CD14-positive monocyte (primary cell): ENCODE results near the gene ECEL1. TPM values are rescaled to one million over a fixed set of nuclear protein-coding genes. Genes with fewer than 3 reads are reported as not detected.

Experiments
- DNase-seq, 3 donors: peaks; one replicate each; pipeline ENCODE4 v3.0.0-alpha.2; 2011 to 2022
- H2AFZ ChIP-seq: 2 replicates; pipeline ENCODE4 v1.6.0; 2012; ENCODE audit warnings: mild to moderate bottlenecking, low read depth, low read length, inconsistent platforms; ENCODE audit not compliant: insufficient read depth, poor library complexity, severe bottlenecking
- H3K27ac ChIP-seq, 2 donors: 1 replicate in 1 of 2; 2 replicates in 1 of 2; pipeline ENCODE4 v1.5.1; 2012 to 2013; ENCODE audit warnings: low read length in 2 of 2, control low read depth in 1 of 2, inconsistent platforms in 1 of 2, low read depth in 1 of 2, mild to moderate bottlenecking in 1 of 2
- H3K27me3 ChIP-seq, 2 donors: one replicate each; pipeline versions ENCODE4 v1.6.0 to v1.6.1; 2011 to 2013; ENCODE audit warnings: low read length in 2 of 2; ENCODE audit not compliant: control insufficient read depth in 2 of 2, insufficient read depth in 2 of 2
- H3K36me3 ChIP-seq, 2 donors: replicated peaks in 1 of 2; 1 replicate in 1 of 2; 2 replicates in 1 of 2; pipeline versions ENCODE4 v1.5.1 to v1.6.1; 2012 to 2013; ENCODE audit warnings: low read length in 2 of 2, control low read depth in 1 of 2, inconsistent platforms in 1 of 2, mild to moderate bottlenecking in 1 of 2; ENCODE audit not compliant: insufficient read depth in 2 of 2, control insufficient read depth in 1 of 2
- H3K4me1 ChIP-seq, 2 donors: 1 replicate in 1 of 2; 2 replicates in 1 of 2; pipeline versions ENCODE4 v1.5.1 to v1.6.1; 2012 to 2013; ENCODE audit warnings: low read length in 2 of 2, control low read depth in 1 of 2, inconsistent platforms in 1 of 2, mild to moderate bottlenecking in 1 of 2, moderate library complexity in 1 of 2; ENCODE audit not compliant: insufficient read depth in 2 of 2, control insufficient read depth in 1 of 2
- H3K4me2 ChIP-seq: replicated peaks from 2 replicates; pipeline ENCODE3; 2012; ENCODE audit warnings: low read length, moderate library complexity, mild to moderate bottlenecking; ENCODE audit not compliant: poor library complexity, severe bottlenecking; ENCODE audit errors: extremely low read depth
- H3K4me3 ChIP-seq, 3 experiments: fragments of 200-600 bp in 1 of 3; sonication (generic) in 1 of 3; replicated peaks in 1 of 3; 1 replicate in 2 of 3; 2 replicates in 1 of 3; pipeline ENCODE4 v1.5.1; 2011 to 2013; ENCODE audit warnings: low read length in 3 of 3, mild to moderate bottlenecking in 3 of 3, control low read depth in 2 of 3, low read depth in 2 of 3, inconsistent platforms in 1 of 3, moderate library complexity in 1 of 3
- H3K79me2 ChIP-seq: 2 replicates; pipeline ENCODE4 v1.6.0; 2012; ENCODE audit warnings: mild to moderate bottlenecking, control low read depth, inconsistent platforms, low read length, moderate library complexity; ENCODE audit not compliant: insufficient read depth
- H3K9ac ChIP-seq: 2 replicates; pipeline ENCODE4 v1.6.0; 2017; ENCODE audit warnings: low read length, mild to moderate bottlenecking; ENCODE audit not compliant: insufficient read depth, poor library complexity, severe bottlenecking
- H3K9me3 ChIP-seq, 2 donors: replicated peaks in 1 of 2; 1 replicate in 1 of 2; 2 replicates in 1 of 2; pipeline versions ENCODE4 v1.5.1 to v1.6.1; 2012 to 2013; ENCODE audit warnings: low read length in 2 of 2, control low read depth in 1 of 2; ENCODE audit not compliant: control insufficient read depth in 1 of 2, insufficient read depth in 1 of 2
- H4K20me1 ChIP-seq: 2 replicates; pipeline ENCODE4 v1.6.0; 2012; ENCODE audit warnings: mild to moderate bottlenecking, low read length, control low read depth, moderate library complexity; ENCODE audit not compliant: insufficient read depth
- H3K27ac Mint-ChIP-seq, 7 donors: one replicate each; pipeline ENCODE4 v1.8.0; 2020; ENCODE audit warnings: mild to moderate bottlenecking in 7 of 7, mixed read lengths in 7 of 7, moderate library complexity in 6 of 7, inconsistent platforms in 2 of 7
- H3K27me3 Mint-ChIP-seq, 3 donors: one replicate each; pipeline ENCODE4 v1.8.0; 2021 to 2022; ENCODE audit warnings: low read depth in 3 of 3, mild to moderate bottlenecking in 3 of 3, mixed read lengths in 3 of 3, moderate library complexity in 3 of 3, inconsistent platforms in 1 of 3
- H3K36me3 Mint-ChIP-seq, 2 donors: one replicate each; pipeline ENCODE4 v1.8.0; 2020; ENCODE audit warnings: mixed read lengths in 2 of 2, inconsistent platforms in 1 of 2, mild to moderate bottlenecking in 1 of 2
- H3K4me1 Mint-ChIP-seq: one replicate; pipeline ENCODE4 v1.8.0; 2020; ENCODE audit warnings: mild to moderate bottlenecking, mixed read lengths
- H3K4me3 Mint-ChIP-seq, 2 donors: one replicate each; pipeline ENCODE4 v1.8.0; 2020; ENCODE audit warnings: mild to moderate bottlenecking in 2 of 2, mixed read lengths in 2 of 2, moderate library complexity in 1 of 2
- H3K9me3 Mint-ChIP-seq, 7 donors: one replicate each; pipeline ENCODE4 v1.8.0; 2020 to 2022; ENCODE audit warnings: mixed read lengths in 7 of 7, mild to moderate bottlenecking in 6 of 7, moderate library complexity in 6 of 7, inconsistent platforms in 2 of 7
- CTCF ChIP-seq: fragments of 200-600 bp; IDR thresholded peaks from one replicate; pipeline ENCODE4 v1.8.0; 2022; ENCODE audit warnings: antibody characterized with exemption, mild to moderate bottlenecking
- WGBS: methylation state at CpG from one replicate; pipeline ENCODE4 v1.1.5; 2013; ENCODE audit warnings: missing lambda C conversion rate; ENCODE audit not compliant: insufficient coverage; 5-methylcytosine and 5-hydroxymethylcytosine counted together
- intact Hi-C, 2 donors: fragments of 100-400 bp; cut with micrococcal nuclease; formaldehyde crosslinking; loops; one replicate each; pipeline versions ENCODE4 v1.15.0 to v1.15.1; 2023
- polyA plus RNA-seq, 3 donors: library from polyadenylated mRNA; depleted of rRNA in 1 of 3; unstranded in 2 of 3; stranded (reverse) in 1 of 3; fragments of 300-500 nt in 2 of 3; fragments of >200 nt in 1 of 3; fragmentation: Illumina TruSeq in 2 of 3; gene quantifications; 1 replicate in 2 of 3; 2 replicates in 1 of 3; pipeline ENCODE4 v1.2.3, GENCODE V29; 2012 to 2021

ECEL1 gene
- polyA plus RNA-seq, 3 donors: not detected

- no peak overlapping the region for H3K27ac Mint-ChIP-seq
Observed at GRCh38 chr2:232465061-232465460, 22.6 kb downstream of the ECEL1 start.

GRCh38 chr2:232464544-232464885 lies 23.1 kb downstream of the ECEL1 start:
- Mint-ChIP-seq H3K36me3 (no peaks in the 10 kb centered on the region), H3K4me1 (peaks cover 6% of the 10 kb centered on the region), H3K27me3 (peaks cover 6 to 32% (median 12%) of the 10 kb centered on the region in 3 donors), H3K27ac (no peak overlapping the region), H3K9me3 (peaks cover 2 to 13% (median 8%) of the 10 kb centered on the region in 7 donors), H3K4me3 (no peak overlapping the region)
- Histone ChIP-seq H3K27me3 (peaks cover 0 to 6% of the 10 kb centered on the region in 2 donors), H3K4me1 (peaks cover 0 to 3% of the 10 kb centered on the region in 2 donors), H3K27ac (no peak overlapping the region), H3K4me3 (no peak overlapping the region), H3K4me2 (no peak overlapping the region), H3K79me2 (no peaks in the 10 kb centered on the region), H4K20me1 (no peaks in the 10 kb centered on the region), H3K36me3 (no peaks in the 10 kb centered on the region), H2AFZ (no peak overlapping the region), H3K9me3 (no peaks in the 10 kb centered on the region), H3K9ac (no peak overlapping the region)
- intact Hi-C loops: no loop called here
- no peak for DNase-seq
- TF ChIP-seq CTCF: no peak
- 100% methylated on average over 3 of the region's 3 CpGs for WGBS

More at GRCh38 chr2:232465061-232465460, 22.6 kb downstream of the ECEL1 start:
- no peak overlapping the region for H3K4me3 ChIP-seq
- no peaks in the 10 kb centered on the region for H4K20me1 ChIP-seq
- peaks cover 0 to 6% of the 10 kb centered on the region in 2 donors for H3K27me3 ChIP-seq
- intact Hi-C loops: no loop called here
- H3K9me3 Mint-ChIP-seq: peaks cover 2 to 13% (median 8%) of the 10 kb centered on the region in 7 donors
- no peak overlapping the region for H3K27ac ChIP-seq
- H3K9ac ChIP-seq: no peak overlapping the region
- 98% methylated on average over 4 of the region's 6 CpGs for WGBS
- TF ChIP-seq CTCF: no peak
- H3K36me3 ChIP-seq: no peaks in the 10 kb centered on the region
- no peaks in the 10 kb centered on the region for H3K79me2 ChIP-seq
- no peak overlapping the region for H3K4me3 Mint-ChIP-seq
- H3K4me1 Mint-ChIP-seq: peaks cover 6% of the 10 kb centered on the region
- no peak overlapping the region for H2AFZ ChIP-seq
- H3K9me3 ChIP-seq: no peaks in the 10 kb centered on the region
- H3K4me2 ChIP-seq: no peak overlapping the region
- peaks cover 6 to 31% (median 10%) of the 10 kb centered on the region in 3 donors for H3K27me3 Mint-ChIP-seq
- DNase-seq: no peak
- H3K36me3 Mint-ChIP-seq: no peaks in the 10 kb centered on the region
- peaks cover 0 to 3% of the 10 kb centered on the region in 2 donors for H3K4me1 ChIP-seq
